CD4-positive, alpha-beta T cell treated with Interleukin-4 for 4 hours (primary cell): ENCODE measurements around the gene HSD17B11.
"Not testable (repeated sequence)": the region's sequence is repeated elsewhere in the genome, so short reads cannot be mapped to it uniquely, and the experiment has no call there.

Experiments
- DNase-seq: peaks from one replicate; pipeline ENCODE4 v3.0.0-alpha.2; 2020

Gene HSD17B11

DNA sequence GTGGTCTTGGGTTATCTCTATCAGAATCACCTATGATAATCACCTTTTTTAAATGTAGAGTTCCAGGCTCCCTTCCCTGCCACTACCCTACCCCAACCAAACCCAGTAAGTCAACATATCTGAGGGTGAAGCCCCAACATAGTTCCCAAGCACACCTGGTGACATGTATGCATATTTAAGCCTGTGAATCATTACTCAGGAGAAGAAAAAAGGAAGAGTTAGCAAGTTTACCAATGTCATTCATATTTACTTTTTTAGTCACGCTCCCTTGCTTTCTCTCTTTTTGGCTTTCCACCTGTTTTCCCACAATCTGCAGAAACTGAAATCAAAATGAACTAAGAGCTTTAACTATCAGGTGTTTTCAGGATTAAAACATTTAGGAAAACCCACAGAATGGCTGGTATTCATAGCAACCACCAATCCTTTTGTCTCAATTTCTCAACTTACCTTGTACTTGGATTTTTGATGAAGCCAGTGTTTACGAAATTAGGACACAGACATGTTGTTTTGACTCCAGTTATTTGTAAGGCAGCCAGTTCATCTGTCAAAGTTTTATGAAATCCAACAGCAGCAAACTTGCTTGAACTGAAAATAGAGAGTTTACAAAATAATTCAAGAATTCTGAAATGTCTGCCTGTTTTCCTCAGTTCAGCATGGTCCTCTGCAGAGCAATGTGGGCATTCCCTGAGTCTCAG, 34.0 kb downstream of the HSD17B11 start:
- DNase-seq, result no peak

DNA sequence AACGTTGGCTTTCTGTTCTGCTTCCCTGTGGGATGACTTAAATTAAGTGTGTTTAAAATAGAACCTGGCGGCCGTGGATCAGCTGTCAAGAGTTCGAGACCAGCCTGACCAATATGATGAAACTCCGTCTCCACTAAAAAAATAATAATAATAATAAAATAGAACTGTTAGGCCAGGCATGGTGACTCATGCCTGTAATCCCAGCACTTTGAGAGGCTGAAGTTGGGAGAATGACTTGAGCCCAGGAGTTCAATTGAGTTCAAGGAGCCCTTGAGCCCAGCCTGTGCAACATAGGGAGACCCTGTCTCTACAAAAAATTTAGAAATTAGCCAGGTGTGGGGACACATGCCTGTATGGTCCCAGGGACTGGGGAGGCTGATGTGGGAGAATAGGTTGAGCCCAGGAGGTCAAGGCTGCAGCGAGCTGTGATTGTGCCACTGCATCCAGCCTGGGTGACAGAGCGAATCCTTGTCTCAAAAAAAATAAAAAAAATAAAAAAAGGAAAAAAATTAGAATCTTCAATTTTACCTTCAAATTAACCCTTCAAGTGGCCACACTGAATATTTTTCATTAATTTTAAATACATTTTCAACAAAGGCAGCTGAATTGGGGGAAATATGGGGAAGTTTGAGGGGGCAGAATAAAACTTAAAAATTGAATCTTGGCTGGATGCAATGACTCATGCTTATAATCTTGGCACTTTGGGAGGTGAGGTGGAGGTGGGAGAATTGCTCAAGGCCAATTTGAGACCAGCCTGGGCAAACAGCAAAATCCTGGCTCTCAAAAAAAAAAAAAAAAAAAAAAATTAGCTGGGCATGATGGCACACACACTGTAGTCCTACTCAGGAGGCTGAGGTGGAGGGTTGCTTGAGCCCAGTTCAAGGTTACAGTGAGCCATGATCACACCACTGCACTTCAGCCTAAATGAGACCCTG, 36.6 kb downstream of the HSD17B11 start:
- no peak for DNase-seq

DNA sequence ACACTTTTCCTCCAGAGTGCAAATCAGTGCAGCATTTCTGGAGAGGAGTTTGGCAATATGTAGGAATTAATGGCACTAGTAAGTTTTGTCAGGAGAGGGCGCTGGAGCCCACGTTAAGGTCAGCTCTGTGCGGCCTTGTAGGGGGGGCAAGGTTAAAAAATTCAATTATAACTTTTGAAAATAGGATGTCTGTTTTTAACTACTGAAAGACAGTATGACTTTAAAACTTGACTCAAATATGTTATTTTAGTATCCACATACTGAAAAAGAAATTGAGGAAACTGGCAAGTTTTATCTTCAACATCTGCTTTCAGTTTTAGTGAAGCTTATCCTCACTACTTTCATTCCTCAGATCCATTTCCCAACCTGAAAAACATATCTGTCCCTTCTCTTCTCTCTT, 37.4 kb downstream of the HSD17B11 start:
- no peak for DNase-seq

DNA sequence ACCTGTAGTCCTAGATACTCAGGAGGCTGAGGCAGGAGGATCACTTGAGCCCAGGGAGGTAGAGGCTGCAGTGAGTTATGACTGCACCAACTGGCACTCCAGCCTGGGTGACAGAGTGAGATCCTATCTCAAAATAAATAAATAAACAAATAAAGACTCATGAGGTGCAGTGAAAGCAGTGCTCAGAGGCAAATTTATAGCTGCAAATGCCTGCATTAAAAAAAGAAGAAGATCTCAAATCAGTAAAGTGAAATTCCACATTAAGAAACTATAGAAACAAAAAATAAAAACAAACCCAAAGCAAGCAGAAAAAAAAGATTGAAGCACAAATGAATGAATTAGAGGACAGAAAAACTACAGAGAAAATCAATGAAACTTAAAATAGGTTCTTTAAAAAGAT, 45.8 kb downstream of the HSD17B11 start:
- DNase-seq, result no peak

DNA sequence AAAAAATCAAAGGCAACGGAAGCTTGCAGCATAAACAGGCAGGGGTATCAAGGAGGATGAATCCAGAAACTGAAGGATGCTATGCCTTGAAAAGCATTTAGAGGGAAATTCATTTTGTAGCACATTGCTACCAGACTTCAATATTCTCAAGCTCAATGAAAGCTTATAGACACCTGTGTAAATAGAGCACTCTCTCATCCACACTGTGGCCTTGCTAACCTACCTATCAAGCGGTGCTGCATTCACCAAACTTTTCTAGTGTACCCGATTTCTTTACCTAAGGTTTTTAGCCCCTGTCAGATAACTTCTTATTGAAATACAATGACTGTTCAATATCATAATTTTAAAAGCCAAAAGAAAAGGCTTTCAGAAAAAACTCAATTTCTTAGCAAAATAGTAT, 48.1 kb downstream of the HSD17B11 start:
- no peak for DNase-seq

DNA sequence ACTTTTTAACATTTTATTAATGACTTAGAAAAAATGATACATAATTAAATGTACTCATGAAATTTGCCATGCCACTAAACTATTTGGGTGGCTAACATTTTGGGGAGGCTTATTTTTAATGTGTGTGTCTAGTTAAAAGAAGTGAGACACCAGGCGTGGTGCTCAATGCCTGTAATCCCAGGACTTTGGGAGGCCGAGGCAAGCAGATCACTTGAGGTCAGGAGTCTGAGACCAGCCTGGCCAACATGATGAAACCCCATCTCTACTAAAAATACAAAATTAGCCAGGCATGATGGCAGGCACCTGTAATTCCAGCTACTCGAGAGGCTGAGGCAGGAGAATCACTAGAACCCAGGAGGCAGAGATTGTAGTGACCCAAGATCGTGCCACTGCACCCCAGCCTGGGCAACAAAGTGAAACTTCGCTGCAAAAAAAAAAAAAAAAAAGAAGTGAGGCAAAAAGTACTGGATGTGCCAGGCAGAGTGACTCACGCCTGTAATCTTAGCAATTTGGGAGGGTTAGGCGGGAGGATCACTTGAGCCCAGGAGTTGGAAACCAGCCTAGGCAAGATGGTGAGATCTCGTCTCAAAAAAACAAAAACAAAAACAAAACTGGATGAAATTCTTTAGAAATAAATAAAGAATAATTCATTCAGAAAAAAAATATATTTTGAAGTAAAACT, 48.9 kb downstream of the HSD17B11 start:
- not testable (repeated sequence) for DNase-seq

DNA sequence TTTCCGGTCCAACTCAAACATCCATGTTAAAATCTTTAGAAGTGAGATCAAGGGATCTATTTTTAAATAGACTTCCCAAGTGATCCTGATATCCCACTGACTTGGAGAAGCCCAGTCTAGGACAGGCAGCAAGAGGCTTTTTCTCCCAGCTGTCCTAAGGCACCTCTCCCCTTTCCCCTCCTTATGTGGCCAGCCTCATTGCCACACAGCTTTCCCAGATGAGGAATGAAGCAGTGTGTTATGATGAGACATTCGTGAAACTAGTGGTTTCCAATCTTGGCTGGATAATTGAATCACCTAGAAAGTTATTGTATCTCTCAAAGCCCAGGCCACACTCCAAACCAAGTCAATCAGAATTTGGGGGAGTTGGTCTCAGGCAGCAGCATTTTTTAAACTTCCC, 51.5 kb downstream of the HSD17B11 start:
- no peak for DNase-seq

DNA sequence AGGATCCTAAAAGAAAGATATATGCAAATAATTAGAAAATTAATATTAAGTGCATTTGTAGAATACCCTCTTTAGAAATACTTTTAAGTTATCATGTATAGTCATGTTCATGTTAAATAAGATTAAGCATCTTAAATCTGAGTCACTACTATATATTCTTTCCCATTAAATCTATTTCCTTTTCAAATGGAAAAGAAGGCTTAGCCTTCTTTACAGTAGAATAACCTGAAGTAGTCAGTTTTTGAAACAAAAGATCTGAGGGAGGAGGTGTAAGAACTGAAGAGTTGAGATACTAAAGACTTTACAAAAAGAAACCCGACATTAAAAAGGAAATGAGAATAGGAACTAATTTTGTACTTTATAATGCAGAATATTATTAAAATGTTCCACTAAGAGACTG, 53.6 kb downstream of the HSD17B11 start:
- no peak for DNase-seq

GRCh38 chr4:87333267-87333666, 57.7 kb downstream of the HSD17B11 start:
- DNase-seq, result no peak

GRCh38 chr4:87330761-87331160, 60.2 kb downstream of the HSD17B11 start:
- DNase-seq, result no peak

GRCh38 chr4:87327136-87327535, 63.9 kb downstream of the HSD17B11 start:
- DNase-seq, result no peak

- DNase-seq, result no peak
These were observed 64.5 kb downstream of the HSD17B11 start for GRCh38 chr4:87326460-87326859.

GRCh38 chr4:87322754-87323153, 68.2 kb downstream of the HSD17B11 start, which contains the start of gene HSD17B13:
Gene HSD17B13 (minus strand): TSS chr4:87322882. CDS start chr4:87322841, 41 bp downstream.
- DNase-seq, result no peak

DNA sequence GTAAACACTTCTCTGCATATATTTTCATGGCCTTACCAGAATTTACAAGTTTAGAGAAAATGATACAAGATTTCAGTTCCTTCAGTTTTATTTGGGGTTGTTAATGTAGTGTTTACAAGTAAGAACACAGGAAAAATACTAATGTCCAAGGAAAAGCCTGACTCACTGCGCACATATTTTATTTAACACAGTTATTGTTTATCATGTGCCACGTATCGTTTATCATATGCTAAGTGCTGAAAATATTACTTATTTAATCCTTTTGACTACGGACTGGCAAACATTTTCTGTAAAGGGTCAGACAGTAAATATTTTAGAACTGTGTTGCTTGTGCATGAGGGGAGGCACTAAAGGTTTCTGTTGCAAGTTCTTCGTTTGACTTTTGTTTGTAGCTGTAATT, 69.1 kb downstream of the HSD17B11 start:
- DNase-seq, result no peak

DNA sequence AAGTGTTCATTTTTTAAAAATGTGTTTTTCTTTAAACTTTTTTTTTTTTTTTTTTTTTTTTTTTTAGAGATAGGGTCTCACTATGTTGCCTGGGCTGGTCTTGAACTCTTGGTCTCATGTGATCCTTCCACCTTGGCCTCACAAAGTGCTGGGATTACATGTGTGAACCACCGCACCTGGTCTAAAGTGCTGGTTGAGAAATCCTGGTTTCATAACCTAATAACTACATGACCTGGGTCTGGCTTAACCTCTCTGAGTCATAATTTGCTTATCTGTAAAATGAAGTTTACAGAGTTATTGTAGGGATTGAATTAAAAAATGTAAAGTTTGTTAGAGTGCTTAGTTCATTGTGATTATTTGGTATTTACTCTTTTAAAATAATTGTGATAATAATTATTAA, 73.5 kb downstream of the HSD17B11 start:
- no peak for DNase-seq

DNA sequence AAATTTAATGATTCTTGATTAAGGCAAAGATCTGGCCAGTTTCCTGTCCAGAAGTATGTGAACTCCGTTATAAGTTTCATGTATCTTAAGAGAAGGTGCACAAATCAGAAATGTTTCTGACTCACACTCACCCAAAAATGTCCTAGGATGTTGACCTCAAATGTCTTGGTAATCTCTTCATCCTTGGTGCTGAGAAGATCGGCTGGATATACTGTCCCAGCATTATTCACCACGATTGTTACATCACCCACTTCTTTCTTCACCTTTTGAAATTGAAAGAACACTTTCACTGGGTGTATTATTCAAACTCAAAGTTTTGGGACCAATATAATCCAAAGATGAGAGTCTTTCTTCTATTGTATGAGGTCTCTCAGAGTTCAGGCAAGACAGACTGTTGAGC, 74.0 kb downstream of the HSD17B11 start:
- no peak for DNase-seq

DNA sequence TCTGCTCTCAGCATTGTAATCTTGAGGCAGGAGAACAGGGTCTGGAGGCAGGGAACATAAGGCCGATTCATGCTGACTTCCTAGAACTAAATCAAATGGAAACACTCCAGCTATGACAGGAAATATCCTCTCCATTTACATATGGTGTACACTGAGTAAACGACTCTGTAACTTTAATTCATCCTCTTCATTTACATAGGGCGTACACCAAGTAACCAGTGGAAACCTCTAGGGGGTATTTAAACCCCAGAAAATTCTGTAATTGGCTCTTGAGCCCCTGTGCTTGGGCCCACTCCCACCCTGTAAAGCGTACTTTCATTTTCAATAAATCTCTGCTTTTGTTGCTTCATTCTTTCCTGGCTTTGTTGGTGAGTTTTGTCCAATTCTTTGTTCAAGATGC, 76.0 kb downstream of the HSD17B11 start:
- not testable (repeated sequence) for DNase-seq

- no peak for DNase-seq
These were observed 77.2 kb downstream of the HSD17B11 start for GRCh38 chr4:87313756-87314155.

DNA sequence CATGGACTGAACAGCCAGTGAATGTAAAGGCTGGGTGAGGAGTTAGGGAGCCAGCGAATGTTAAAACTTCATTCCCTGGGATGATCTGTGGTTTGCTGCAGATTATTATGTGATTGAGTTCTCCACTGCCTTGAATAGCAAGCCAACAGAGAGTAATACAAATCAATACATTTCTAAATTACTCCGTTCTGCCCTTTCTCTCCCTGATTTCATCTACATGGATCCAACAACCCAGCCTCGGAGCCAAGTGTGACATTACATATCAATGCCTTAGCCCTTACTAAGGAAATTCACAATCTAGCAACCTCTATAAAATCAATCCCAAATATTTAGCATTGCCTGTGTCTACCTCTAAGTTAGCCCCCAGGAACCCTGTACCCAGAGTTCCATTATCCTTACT, 79.3 kb downstream of the HSD17B11 start:
- no peak for DNase-seq

DNA sequence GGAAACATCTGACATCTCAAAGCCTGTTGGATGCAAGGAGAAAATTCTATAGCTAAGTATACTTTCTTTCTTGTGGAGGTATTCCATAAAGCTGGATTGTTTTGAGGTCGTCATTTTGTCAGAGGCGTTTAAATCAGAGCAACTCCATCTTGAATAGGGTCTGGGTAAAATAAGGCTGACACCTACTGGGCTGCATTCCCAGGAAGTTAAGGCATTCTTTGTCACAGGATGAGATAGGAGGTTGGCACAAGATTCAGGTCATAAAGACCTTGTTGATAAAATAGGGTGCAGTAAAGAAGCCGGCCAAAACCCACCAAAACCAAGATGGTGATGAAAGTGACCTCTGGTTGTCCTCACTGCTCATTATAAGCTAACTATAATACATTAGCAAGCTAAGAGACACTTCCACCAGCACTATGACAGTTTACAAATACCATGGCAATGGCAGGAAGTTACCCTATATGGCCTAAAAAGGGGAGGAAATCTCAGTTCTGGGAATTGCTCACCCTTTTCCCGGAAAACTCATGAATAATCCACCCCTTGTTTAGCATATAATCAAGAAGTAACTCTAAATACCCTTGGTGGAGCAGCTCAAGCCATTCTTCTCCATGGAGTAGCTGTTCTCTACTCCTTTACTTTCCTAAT, 80.2 kb downstream of the HSD17B11 start:
- DNase-seq, result no peak

- no peak for DNase-seq
These were observed 81.4 kb downstream of the HSD17B11 start for GRCh38 chr4:87309625-87310024.

- no peak for DNase-seq
These were observed 84.9 kb downstream of the HSD17B11 start for GRCh38 chr4:87306056-87306455.

DNA sequence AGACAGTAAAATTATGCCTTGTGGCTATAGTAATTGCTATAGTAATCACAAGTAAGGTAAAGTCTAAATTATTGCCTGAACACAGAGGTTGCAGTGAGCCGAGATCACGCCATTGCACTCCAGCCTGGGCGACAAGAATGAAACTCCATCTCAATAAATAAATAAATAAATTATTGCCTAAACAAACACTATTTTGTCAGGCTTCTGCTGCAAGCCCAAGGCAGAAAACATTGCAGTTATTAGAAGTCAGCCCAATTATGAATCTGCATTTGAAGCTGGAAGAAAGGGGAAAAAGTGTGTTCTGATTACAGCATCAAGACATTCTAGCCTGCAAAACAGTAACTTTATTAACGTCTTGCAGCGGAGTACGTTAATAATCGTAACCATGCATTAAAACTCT, 85.4 kb downstream of the HSD17B11 start:
- no peak for DNase-seq
